ENCODE data around the gene RAB29.
"Not testable (repeated sequence)": the region's sequence is repeated elsewhere in the genome, so short reads cannot be mapped to it uniquely, and the experiment has no call there.

The RAB29 gene

GRCh38 chr1:205775015-205775716 is at the start of gene RAB29:
Gene RAB29, minus strand, starts transcription at chr1:205775482. Its CDS starts 526 bp downstream, at chr1:205774956.
- peak; percentile 66 to 68 for DNase-seq (ENCODE audit: low read depth in 2 of 2)

GRCh38 chr1:205824180-205824579 is 48.9 kb upstream of the RAB29 start:
- no peak for DNase-seq (ENCODE audit: low read depth in 2 of 2)

- not testable (repeated sequence) for DNase-seq (ENCODE audit: low read depth in 2 of 2)
Observed at GRCh38 chr1:205823260-205823659, 48.0 kb upstream of the RAB29 start.

- no peak for DNase-seq (ENCODE audit: low read depth in 2 of 2)
Observed at GRCh38 chr1:205822397-205822796, 47.1 kb upstream of the RAB29 start.

- no peak for DNase-seq (ENCODE audit: low read depth in 2 of 2)
Observed at GRCh38 chr1:205817988-205818387, 42.7 kb upstream of the RAB29 start.

- no peak for DNase-seq (ENCODE audit: low read depth in 2 of 2)
Observed at GRCh38 chr1:205817364-205817763, 42.1 kb upstream of the RAB29 start.

- no peak for DNase-seq (ENCODE audit: low read depth in 2 of 2)
Observed at GRCh38 chr1:205813755-205814058, 38.4 kb upstream of the RAB29 start.

- DNase-seq (ENCODE audit: low read depth in 2 of 2): peak; percentile 81 to 86
Observed at GRCh38 chr1:205812878-205813754, 37.8 kb upstream of the RAB29 start, which contains the start of gene SLC41A1. Gene SLC41A1, minus strand, starts transcription at chr1:205813198. Its CDS starts 2,757 bp downstream, at chr1:205810441.

GRCh38 chr1:205812271-205812877 is 37.1 kb upstream of the RAB29 start:
- DNase-seq (ENCODE audit: low read depth in 2 of 2): peak in 1 of 2 donors; percentile 8

- DNase-seq (ENCODE audit: low read depth in 2 of 2): no peak
Observed at GRCh38 chr1:205811660-205812059, 36.4 kb upstream of the RAB29 start.

- no peak for DNase-seq (ENCODE audit: low read depth in 2 of 2)
Observed at GRCh38 chr1:205810448-205811157, 35.3 kb upstream of the RAB29 start.

GRCh38 chr1:205809942-205810345 is 34.7 kb upstream of the RAB29 start:
- no peak for DNase-seq (ENCODE audit: low read depth in 2 of 2)

GRCh38 chr1:205809469-205809868 is 34.2 kb upstream of the RAB29 start:
- no peak for DNase-seq (ENCODE audit: low read depth in 2 of 2)

- DNase-seq (ENCODE audit: low read depth in 2 of 2): peak; percentile 46 to 49
Observed at GRCh38 chr1:205805082-205805711, 29.9 kb upstream of the RAB29 start.

GRCh38 chr1:205804605-205805004 is 29.3 kb upstream of the RAB29 start:
- DNase-seq (ENCODE audit: low read depth in 2 of 2): no peak

GRCh38 chr1:205803986-205804385 is 28.7 kb upstream of the RAB29 start:
- no peak for DNase-seq (ENCODE audit: low read depth in 2 of 2)

GRCh38 chr1:205802060-205802459 is 26.8 kb upstream of the RAB29 start:
- DNase-seq (ENCODE audit: low read depth in 2 of 2): no peak

GRCh38 chr1:205800981-205801703 is 25.9 kb upstream of the RAB29 start:
- no peak for DNase-seq (ENCODE audit: low read depth in 2 of 2)

GRCh38 chr1:205800427-205800826 is 25.1 kb upstream of the RAB29 start:
- DNase-seq (ENCODE audit: low read depth in 2 of 2): no peak

- DNase-seq (ENCODE audit: low read depth in 2 of 2): no peak
Observed at GRCh38 chr1:205798577-205798976, 23.3 kb upstream of the RAB29 start.

- no peak for DNase-seq (ENCODE audit: low read depth in 2 of 2)
Observed at GRCh38 chr1:205797168-205797567, 21.9 kb upstream of the RAB29 start.
